ENCODE measurements around the gene CASK.

DNA sequence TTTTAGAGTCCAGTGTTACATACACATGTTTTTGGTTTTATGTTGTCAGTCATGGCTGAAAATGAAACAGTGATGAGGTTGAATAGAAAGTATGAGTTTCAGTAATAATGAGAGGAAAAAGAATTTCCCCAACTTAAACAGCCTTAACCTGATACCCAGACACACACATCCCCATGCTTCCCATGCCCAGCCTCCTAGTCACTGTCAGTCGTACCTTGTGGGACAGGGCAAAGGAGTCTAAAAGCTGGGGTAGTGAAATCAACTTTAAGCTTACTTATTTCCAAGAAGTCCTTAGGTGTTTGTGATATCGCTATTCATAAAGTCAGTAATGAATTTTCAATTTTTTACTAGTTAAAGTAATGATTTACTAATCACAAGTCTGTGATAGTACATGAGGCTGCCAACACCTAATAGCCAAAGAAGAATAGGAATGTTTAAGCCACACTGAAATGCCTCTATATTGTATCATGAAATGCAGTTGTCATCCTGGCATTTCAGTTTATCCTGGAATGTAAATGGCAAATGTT, 258.9 kb downstream of the CASK start:
- TF ChIP-seq, protein P1, sequence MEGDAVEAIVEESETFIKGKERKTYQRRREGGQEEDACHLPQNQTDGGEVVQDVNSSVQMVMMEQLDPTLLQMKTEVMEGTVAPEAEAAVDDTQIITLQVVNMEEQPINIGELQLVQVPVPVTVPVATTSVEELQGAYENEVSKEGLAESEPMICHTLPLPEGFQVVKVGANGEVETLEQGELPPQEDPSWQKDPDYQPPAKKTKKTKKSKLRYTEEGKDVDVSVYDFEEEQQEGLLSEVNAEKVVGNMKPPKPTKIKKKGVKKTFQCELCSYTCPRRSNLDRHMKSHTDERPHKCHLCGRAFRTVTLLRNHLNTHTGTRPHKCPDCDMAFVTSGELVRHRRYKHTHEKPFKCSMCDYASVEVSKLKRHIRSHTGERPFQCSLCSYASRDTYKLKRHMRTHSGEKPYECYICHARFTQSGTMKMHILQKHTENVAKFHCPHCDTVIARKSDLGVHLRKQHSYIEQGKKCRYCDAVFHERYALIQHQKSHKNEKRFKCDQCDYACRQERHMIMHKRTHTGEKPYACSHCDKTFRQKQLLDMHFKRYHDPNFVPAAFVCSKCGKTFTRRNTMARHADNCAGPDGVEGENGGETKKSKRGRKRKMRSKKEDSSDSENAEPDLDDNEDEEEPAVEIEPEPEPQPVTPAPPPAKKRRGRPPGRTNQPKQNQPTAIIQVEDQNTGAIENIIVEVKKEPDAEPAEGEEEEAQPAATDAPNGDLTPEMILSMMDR (IDR thresholded peaks at IDR 0.05): no peak
- TF ChIP-seq POLR2A (IDR thresholded peaks at IDR 0.05): no peak
- TF ChIP-seq POLR2AphosphoS5 (IDR thresholded peaks at IDR 0.05): no peak
- TF ChIP-seq EP300 (IDR thresholded peaks at IDR 0.05): no peak

Measured in sigmoid colon (tissue), 4 donors.